NAMALWA (cell line): Measurements from ENCODE around the gene HBG1.

Source experiments
- DNase-seq: peaks from one replicate; pipeline ENCODE4 v3.0.0-alpha.2; 2015; ENCODE audit warnings: low spot score

The HBG1 gene

DNA sequence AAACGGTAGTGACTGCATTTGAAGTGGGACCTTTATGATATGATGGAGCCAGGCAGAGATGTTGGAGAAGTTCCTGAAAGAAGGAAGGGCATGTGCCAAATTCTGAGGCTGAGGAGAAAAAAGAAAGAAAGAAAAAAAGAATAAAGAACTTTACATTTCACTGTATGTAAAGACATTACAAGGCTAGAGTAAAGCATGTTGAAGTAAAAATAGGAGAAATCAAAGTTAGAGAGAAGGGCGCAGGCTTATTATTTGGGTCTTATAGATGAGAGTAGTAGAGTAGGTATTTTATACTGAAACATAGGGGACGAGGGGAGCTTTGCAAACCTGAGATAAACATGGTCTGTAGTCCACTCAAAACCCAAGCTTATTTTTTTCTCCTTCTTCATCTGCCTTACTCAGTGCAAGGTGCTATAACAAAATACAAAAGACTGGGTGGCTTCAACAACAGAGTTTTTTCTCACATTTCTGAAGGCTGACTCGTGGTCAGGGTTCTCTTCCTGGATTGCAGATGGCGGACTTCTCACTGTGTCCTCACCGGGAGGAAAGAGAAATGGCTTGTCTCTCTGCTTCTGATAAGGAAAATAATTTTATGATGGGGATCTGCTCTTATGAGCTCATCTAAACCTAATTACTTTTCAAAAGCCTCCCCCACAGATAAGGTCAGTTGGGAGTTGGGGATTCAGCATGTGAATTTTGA, 2.7 kb downstream of the HBG1 start:
- DNase-seq, result no peak

DNA sequence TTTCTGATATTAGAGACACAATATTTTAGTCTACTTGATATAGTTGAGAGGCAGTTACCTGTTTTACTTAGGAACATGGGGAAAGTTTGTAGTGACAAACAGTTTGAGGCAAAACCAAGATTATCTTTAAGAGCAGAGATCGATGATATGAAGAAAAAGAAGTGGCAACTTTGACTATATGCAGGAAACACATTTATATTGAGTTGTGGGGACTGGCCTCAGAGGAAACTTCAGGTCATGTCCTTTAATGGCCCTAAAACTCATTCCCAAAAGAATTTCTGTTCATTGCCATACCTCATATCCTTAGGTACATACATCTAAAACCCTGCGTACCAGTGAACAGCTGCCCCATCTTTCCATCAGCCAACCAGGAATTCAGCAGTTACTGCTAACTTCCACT, 4.5 kb downstream of the HBG1 start:
- no peak for DNase-seq

GRCh38 chr11:5243816-5244180, 5.9 kb downstream of the HBG1 start:
- no peak for DNase-seq

DNA sequence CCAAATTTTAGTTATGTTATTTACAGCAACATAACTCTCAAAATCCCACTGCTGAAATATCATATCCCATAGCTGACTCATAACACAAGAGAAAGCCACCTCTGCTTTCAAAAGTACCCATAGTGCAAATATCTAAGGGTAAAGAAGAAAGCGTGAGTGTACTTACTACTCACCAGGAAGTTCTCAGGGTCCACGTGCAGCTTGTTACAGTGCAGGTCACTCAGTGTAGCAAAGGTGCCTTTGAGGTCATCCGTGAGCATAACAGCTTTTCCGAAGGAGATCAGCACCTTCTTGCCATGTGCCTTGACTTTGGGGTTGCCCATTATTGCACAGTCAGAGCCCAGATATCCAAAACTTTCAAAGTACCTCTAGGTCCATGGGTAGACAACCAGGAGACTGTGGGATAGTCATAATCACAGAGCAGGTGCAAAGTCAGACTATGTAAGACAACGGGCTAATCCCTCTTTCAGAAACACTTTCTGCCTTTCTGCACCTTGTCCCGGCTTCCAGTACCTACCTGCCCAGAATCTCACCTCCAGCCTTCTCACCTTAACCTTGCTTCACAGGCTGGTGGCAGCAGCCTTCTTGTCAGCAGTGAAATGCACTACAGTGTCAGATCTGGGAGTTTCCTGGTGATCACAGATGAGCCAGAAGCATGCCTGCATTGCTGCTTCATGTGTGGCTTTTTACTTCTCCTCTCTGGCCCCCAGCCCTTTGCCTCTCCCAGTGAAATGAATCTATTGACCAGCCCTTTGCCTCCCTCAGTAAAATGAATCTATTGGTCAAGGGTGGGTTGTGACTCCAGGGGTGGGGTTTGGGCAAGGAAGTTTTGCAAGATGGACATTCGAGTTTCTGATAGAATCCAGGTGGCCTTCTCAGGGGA, 6.5 kb downstream of the HBG1 start:
- DNase-seq, result no peak

- no peak for DNase-seq
Measured at GRCh38 chr11:5242208-5242607, 7.4 kb downstream of the HBG1 start.

DNA sequence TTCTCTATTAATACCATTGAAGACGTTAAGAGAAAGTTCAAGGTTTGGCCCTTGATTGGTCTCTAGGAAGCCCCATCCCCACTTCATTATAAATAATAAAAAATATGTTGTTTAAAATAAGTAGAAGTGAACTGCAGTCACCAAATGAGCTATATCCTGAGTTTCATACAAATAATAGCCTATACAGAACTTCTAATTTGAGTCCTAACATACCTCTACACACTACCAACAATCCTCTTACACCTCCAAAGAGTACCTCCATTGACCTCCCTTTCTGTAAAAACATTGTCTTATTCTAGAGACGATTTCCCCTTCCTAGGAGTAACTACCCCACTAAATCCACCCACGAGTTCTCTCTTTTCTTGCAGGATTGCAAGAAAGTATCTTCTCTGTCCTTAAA, 8.2 kb downstream of the HBG1 start:
- no peak for DNase-seq

GRCh38 chr11:5240458-5240857, 9.2 kb downstream of the HBG1 start:
- no peak for DNase-seq

DNA sequence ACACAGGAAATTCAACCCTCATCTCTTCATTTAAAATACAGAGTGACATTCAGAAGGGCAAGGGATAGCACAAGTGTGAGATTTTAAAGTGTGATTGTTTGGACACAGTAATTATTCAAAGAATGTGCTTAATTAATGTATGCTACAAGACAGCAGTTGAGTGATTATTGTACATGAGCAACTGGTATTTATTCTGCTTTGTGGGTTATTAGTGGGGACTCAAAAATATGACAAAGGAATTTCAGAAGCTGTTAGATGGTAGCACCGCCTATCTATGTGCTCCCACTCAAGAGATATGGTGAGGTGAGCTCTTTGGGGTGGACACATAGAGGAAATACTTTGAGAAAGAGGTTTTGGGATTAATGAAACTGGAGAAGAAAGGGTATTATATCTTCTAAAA, 9.6 kb downstream of the HBG1 start:
- no peak for DNase-seq

GRCh38 chr11:5239046-5239445, 10.6 kb downstream of the HBG1 start:
- DNase-seq, result no peak

DNA sequence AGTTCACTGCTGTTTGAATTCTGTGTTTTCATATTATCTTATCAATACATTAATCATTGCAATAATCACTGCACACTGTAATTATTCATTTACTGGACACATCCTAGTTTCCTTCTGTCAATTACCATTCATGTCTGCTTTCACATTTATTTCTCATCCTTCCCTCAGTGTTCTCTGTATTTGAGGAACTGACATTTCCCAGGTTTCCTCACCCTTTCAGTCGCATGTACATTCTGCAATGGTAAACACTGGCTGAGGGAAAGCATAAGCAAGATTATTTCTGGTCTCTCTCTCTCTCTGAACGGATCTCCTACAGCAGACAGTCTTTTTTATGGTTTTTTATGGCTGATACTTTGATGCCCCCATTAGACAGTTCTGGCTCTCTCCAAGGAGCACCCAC, 11.2 kb downstream of the HBG1 start:
- DNase-seq, result no peak

DNA sequence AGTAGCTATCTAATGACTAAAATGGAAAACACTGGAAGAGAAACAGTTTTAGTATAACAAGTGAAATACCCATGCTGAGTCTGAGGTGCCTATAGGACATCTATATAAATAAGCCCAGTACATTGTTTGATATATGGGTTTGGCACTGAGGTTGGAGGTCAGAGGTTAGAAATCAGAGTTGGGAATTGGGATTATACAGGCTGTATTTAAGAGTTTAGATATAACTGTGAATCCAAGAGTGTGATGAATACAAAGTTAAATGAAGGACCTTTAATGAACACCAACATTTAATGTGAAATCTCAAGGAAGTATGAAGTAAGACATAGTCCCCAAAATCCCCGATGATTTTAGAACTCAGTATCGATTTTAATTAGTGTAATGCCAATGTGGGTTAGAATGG, 12.2 kb downstream of the HBG1 start:
- DNase-seq, result no peak

DNA sequence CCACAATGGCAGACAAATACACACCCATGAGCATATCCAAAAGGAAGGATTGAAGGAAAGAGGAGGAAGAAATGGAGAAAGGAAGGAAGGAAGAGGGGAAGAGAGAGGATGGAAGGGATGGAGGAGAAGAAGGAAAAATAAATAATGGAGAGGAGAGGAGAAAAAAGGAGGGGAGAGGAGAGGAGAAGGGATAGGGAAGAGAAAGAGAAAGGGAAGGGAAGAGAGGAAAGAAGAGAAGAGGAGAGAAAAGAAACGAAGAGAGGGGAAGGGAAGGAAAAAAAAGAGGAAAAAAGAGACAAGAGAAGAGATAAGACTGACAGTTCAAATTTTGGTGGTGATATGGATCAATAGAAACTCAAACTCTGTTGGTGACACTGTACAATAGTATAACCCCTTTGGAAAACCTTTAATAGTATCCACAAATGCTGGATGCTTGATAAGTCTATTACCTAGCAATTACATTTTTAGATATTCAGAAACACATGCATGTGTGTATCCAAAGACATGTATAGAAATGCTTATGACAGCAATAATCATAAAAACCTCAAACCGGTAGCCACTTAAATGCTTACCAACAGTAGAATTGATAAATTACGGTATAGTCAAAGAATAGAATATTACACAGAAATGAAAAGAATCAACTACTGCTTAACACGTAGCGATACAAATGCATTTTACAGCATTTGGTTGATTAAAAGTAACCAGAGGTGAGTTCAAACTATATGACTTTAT, 14.1 kb downstream of the HBG1 start:
- no peak for DNase-seq

GRCh38 chr11:5234381-5234834, 15.2 kb downstream of the HBG1 start, which contains the start of gene HBD:
TSS of gene HBD (minus strand) at chr11:5234483. CDS start at chr11:5234433, 50 bp downstream.
- no peak for DNase-seq

DNA sequence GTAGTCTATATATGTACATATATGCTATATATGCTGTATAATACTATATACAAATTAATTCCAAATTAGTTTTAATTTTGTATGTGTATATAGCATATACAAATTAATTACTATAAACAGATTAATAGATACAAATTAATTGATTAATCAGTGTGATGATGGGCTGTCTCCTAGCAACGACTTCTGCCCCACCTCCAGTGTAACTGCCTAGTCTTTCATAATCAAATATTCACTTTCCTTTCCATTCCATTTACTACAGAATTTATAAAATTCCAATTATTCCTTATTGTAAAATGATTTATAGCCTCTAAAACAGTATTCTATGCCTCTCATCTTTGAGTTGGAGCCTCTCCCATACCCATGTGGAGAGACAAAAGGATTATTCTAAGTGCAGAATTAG, 16.4 kb downstream of the HBG1 start:
- no peak for DNase-seq

DNA sequence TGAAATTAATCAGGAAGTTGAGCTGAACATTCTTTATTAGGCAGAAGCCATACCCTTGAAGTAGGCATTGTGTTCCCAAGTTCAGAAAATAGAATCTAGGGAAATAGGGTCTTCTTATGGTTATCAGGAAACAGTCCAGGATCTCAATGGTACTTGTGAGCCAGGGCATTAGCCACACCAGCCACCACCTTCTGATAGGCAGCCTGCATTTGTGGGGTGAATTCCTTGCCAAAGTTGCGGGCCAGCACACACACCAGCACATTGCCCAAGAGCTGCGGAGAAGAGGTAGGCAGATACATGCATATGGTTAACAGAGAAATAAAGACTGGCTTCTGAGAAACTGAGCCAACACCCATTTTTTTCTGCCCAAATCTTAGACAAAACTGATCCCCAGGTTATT, 16.8 kb downstream of the HBG1 start:
- no peak for DNase-seq

- DNase-seq, result no peak
Measured at GRCh38 chr11:5232176-5232575, 17.5 kb downstream of the HBG1 start.

DNA sequence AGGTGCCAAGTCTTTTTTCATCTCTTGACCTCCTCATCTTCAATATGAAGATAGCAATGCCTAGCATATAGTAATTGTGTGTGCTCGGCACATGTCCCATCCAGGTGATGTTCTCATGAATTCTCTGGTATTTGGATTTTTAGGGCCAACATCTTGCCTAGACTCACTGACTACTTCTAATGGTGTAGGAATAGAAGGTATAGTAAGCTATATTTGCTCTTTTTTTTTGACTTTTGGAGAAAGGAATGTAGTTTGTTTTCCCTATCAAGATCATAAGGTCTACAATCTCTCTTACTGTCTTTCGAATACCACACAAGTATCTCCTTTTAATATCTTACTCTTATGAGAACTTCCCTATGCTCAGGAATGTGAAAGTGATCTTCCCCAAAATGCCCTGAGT, 18.5 kb downstream of the HBG1 start:
- no peak for DNase-seq

DNA sequence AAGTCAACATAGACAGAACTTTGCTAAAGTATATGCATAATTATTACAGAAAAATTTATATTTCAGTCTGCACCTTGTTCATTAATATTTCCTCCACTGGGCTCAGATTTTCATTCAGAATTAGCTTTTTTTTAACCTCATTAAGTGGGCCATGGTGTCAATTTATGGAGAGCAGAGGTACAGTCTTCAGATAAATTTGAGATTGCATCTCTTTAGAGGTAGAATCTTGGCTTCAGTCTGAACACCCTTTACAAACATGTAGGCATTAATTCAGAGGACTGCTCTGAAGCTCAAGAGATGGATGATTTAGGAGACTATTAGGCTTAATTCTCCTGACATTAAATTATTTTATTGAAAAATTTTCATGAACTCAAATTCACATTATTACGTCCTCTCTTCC, 19.4 kb downstream of the HBG1 start:
- DNase-seq, result no peak

DNA sequence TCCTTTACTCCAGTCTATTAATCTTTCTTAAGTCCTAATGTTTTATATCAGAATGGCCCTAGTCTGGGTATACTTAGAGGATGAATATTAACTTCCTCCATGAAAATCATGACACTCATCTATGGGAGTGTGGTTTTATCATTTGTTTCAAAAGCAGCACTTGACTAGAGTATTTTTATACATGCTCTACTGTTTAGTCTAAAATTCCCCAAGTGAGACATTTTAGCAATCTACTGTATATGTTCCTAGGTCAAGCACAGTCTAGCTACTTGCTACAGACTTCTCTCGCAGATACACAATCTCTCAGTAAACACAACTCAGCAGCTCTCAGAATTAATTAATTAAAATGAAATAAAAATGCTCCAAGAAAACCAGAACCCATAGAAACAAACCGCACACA, 19.9 kb downstream of the HBG1 start:
- DNase-seq, result no peak

GRCh38 chr11:5229356-5229755, 20.3 kb downstream of the HBG1 start:
- no peak for DNase-seq

- DNase-seq, result no peak
Measured at GRCh38 chr11:5228124-5228523, 21.5 kb downstream of the HBG1 start.

- DNase-seq, result no peak
Measured at GRCh38 chr11:5227681-5228080, 22.0 kb downstream of the HBG1 start.
